NT2/D1 (cell line): ENCODE measurements around the gene FAM110D.

Experiments used
- SUZ12 ChIP-seq: IDR thresholded peaks from 2 replicates; pipeline ENCODE4 v1.6.1; 2011; ENCODE audit not compliant: insufficient read length, insufficient read depth; ENCODE audit errors: extremely low read depth
- YY1 ChIP-seq: IDR thresholded peaks from 2 replicates; pipeline ENCODE4 v1.6.1; 2011; ENCODE audit not compliant: insufficient read length, insufficient read depth
- ZNF274 ChIP-seq: IDR thresholded peaks from 2 replicates; pipeline ENCODE4 v1.6.1; 2011; ENCODE audit warnings: mild to moderate bottlenecking, low read depth, low read length

GRCh38 chr1:26188477-26188876 is 29.6 kb downstream of the FAM110D start:
- TF ChIP-seq ZNF274 = no peak
- TF ChIP-seq YY1 = no peak
- no peak for TF ChIP-seq SUZ12
